ENCODE data around the gene EPHA1. TPM values are rescaled to one million over a fixed set of nuclear protein-coding genes. Genes with fewer than 3 reads are reported as not detected.

EPHA1 gene
- total RNA-seq, 8 experiments from 2014 or later: 0.65 to 6.2 (median 0.98) TPM

DNA sequence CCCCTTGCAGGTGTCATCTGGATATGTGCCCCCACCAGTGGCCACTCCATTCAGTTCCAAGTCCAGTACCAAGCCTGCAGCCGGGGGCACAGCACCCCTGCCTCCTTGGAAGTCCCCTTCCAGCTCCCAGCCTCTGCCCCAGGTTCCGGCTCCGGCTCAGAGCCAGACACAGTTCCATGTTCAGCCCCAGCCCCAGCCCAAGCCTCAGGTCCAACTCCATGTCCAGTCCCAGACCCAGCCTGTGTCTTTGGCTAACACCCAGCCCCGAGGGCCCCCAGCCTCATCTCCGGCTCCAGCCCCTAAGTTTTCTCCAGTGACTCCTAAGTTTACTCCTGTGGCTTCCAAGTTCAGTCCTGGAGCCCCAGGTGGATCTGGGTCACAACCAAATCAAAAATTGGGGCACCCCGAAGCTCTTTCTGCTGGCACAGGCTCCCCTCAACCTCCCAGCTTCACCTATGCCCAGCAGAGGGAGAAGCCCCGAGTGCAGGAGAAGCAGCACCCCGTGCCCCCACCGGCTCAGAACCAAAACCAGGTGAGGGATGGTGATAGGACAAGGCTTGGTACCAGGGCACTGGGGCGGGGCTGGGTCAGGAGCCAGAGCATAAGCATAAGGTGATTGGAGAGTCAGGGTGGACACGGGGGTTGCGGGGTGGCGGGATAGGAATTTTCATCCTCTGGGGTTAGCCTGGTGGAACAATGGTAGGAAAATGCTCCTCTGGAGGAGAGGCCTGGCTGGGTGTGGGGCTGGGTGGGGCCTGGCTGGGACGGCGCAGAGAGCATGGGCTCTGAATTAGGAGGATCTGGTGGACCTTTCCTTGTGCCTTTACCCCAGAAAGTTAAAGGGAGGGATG, 25.6 kb downstream of the EPHA1 start:
- no peak overlapping the region for H3K27ac ChIP-seq
- in situ Hi-C loops (cut with MboI; ENCODE audit: low pct_unique_long_range_greater_than_20kb in 2 of 9, low sequenced_read_pairs in 9 of 9, unreplicated experiment in 9 of 9): loop anchor here in 1 of 9 experiments (25.0 kb wide), 1 partner anchor 96 kb away; the partner anchor contains the start of genes CASP2 and TMEM139
- 83 to 100% (median 90%) methylated on average over 1 to 2 of the region's 15 CpGs; no CpG with 5 or more reads in 6 of the 10 experiments for WGBS, 10 experiments
- peaks cover 19 to 28% of the 10 kb centered on the region in 2 donors for H3K4me1 ChIP-seq (replicated peaks in 1 of 2)
- H3K4me3 ChIP-seq: peak overlapping the region in 2 of 5 donors; percentile 69 to 85
- no peak for ATAC-seq (replicated peaks in 6 of 8)

GRCh38 chr7:143382126-143382790, 26.4 kb downstream of the EPHA1 start:
- Histone ChIP-seq H3K4me3 (peak overlapping the region; percentile 69 to 89 (median 85)), H3K4me1 (replicated peaks in 1 of 2) (peaks cover 19 to 28% of the 10 kb centered on the region in 2 donors), H3K27ac (peak overlapping the region in 1 of 2 donors; percentile 96)
- no peak for ATAC-seq (replicated peaks in 6 of 8)
- in situ Hi-C loops (cut with MboI; ENCODE audit: low pct_unique_long_range_greater_than_20kb in 2 of 9, low sequenced_read_pairs in 9 of 9, unreplicated experiment in 9 of 9): loop anchor here in 1 of 9 experiments (25.0 kb wide), 1 partner anchor 95 kb away; the partner anchor contains the start of genes CASP2 and TMEM139
- WGBS, 10 experiments: 20% methylated on average over 3 of the region's 21 CpGs; no CpG with 5 or more reads in 9 of the 10 experiments

GRCh38 chr7:143381427-143382125, 27.1 kb downstream of the EPHA1 start:
- in situ Hi-C loops (cut with MboI; ENCODE audit: low pct_unique_long_range_greater_than_20kb in 2 of 9, low sequenced_read_pairs in 9 of 9, unreplicated experiment in 9 of 9): loop anchor here in 1 of 9 experiments (25.0 kb wide), 1 partner anchor 94 kb away; the partner anchor contains the start of genes CASP2 and TMEM139
- Histone ChIP-seq H3K4me1 (replicated peaks in 1 of 2) (peaks cover 19 to 21% of the 10 kb centered on the region in 2 donors), H3K27ac (peak overlapping the region; percentile 94 to 96), H3K4me3 (peak overlapping the region; percentile 69 to 89 (median 85))
- ATAC-seq (replicated peaks in 6 of 8): peak in 3 of 8 experiments; percentile 0 to 3 (median 0)
- WGBS, 10 experiments: 0 to 3% methylated on average over 1 to 8 of the region's 64 CpGs; no CpG with 5 or more reads in 8 of the 10 experiments

DNA sequence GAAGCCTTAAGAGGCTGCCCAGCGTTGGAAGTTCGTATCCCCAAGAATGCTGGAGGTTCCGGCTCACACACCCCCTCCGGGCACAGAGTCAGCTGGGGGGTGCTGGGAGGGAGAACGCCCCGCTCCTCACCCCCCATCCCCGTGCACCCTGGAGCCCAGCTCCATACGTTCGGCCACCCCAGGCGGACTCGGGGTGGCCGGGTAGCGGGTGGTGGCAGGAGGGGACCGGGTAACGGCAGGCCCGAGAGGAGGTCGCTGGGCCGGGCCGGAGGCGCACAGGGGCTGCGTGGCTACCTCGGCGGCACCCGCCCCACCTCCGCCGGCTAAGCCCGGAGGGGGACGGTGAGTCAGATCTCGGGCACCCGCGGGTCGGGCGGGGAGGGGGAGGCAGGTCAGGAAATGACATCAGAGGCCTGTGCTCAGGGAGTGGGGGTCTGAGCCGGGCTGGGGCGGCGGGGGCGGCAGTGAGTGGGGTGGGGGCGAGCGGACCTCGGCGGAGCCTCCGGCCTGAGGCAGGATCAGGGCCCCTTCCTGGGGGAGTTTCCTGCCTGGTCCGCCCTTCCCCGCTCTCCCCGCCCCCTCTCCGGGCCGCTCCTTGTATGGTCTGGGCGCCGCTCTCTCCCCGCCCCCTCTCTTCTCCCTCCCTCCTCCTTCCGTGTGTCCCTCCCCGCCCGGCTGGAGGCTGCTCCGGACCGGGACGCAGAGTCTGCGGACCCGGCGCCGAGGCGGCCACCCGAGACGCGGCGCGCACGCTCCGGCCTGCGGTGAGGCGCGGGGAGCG, 27.8 kb downstream of the EPHA1 start, which contains the start of gene ZYX:
TSS of gene ZYX (plus strand) at position 700 of the 781 bp plus-strand sequence. CDS start 227 bp downstream, outside the sequence.
- no CpG with 5 or more reads among the region's 72 CpGs for WGBS, 10 experiments
- Histone ChIP-seq H3K4me3 (peak within 1 kb of the TSS; percentile 69 to 89 (median 85)), H3K4me1 (replicated peaks in 1 of 2) (peaks cover 19 to 20% of the 10 kb centered on the region in 2 donors), H3K27ac (peak within 1 kb of the TSS; percentile 94 to 96)
- ATAC-seq (replicated peaks in 6 of 8): peak; percentile 48 to 85 (median 81)
- in situ Hi-C loops (cut with MboI; ENCODE audit: low pct_unique_long_range_greater_than_20kb in 2 of 9, low sequenced_read_pairs in 9 of 9, unreplicated experiment in 9 of 9): loop anchor here in 1 of 9 experiments (25.0 kb wide), 1 partner anchor 94 kb away; the partner anchor contains the start of genes CASP2 and TMEM139

- Histone ChIP-seq H3K4me3 (peak overlapping the region; percentile 69 to 89 (median 85)), H3K4me1 (replicated peaks in 1 of 2) (peaks cover 19 to 20% of the 10 kb centered on the region in 2 donors), H3K27ac (peak overlapping the region; percentile 94 to 96)
- WGBS, 10 experiments: 0% methylated on average over 2 to 9 of the region's 35 CpGs; no CpG with 5 or more reads in 7 of the 10 experiments
- in situ Hi-C loops (cut with MboI; ENCODE audit: low pct_unique_long_range_greater_than_20kb in 2 of 9, low sequenced_read_pairs in 9 of 9, unreplicated experiment in 9 of 9): loop anchor here in 1 of 9 experiments (25.0 kb wide), 1 partner anchor 93 kb away; the partner anchor contains the start of genes CASP2 and TMEM139
- ATAC-seq (replicated peaks in 6 of 8): peak; percentile 14 to 63 (median 54)
Observed at GRCh38 chr7:143380260-143380645, 28.4 kb downstream of the EPHA1 start.

DNA sequence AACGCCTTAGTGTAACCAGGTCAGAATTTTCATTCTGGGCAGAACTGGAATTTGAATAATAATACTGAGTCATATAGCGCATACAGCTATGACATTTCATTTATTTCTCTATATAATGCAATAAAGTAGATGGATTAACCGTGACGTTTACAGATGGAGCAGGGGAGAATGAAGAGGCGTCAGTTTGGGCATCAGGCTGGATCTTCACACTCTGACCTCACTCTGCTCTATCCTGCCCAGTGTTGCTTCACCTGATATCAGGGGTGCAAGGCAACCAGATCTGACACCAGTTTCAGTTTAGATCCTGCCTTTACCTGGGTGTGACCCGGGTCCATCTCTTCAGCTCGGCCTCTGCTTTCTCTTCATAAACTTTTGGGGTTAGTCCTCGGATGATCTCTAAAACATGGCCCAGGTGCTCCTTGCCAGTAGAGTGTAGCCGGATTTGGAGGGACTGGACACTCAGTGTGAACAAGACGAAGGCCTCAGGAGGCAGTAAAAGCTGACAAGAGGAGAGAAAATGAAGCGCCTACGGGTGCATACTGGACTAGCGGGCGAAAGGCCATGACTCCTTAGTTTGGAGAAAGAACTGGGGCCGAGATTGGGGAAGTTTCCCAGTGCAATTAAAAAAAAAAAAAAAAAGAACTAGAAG, 28.9 kb downstream of the EPHA1 start:
- peak in 4 of 8 experiments; percentile 1 to 5 (median 1) for ATAC-seq (replicated peaks in 6 of 8)
- H3K4me3 ChIP-seq: peak overlapping the region; percentile 69 to 89 (median 85)
- peaks cover 19 to 20% of the 10 kb centered on the region in 2 donors for H3K4me1 ChIP-seq (replicated peaks in 1 of 2)
- 17 to 91% (median 50%) methylated on average over 2 to 13 of the region's 15 CpGs for WGBS, 10 experiments
- peak overlapping the region; percentile 94 to 96 for H3K27ac ChIP-seq
- in situ Hi-C loops (cut with MboI; ENCODE audit: low pct_unique_long_range_greater_than_20kb in 2 of 9, low sequenced_read_pairs in 9 of 9, unreplicated experiment in 9 of 9): loop anchor here in 1 of 9 experiments (25.0 kb wide), 1 partner anchor 92 kb away; the partner anchor contains the start of genes CASP2 and TMEM139

DNA sequence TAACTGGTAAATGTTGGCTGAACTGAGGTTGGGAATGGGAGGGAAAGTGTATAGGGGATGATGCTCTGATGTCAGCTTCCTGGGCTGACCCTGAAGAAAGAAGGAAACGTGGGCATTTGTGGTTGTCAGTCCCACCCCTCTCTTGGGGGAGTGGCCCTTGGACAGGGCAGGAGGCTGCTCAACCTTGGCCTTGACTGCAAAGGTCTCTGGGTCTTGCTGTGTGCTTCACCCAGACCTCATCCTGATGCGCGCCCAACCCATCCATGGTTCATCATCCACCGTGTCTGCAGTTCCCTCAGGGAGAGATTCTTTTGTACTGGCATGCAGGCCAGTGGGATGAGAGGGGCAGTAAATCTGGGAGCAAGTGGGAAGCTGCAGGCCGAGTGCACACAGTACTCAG, 32.3 kb downstream of the EPHA1 start:
- no peak for ATAC-seq (replicated peaks in 6 of 8)
- WGBS, 10 experiments: 0 to 100% (median 52%) methylated on average over 1 to 2 of the region's 5 CpGs; no CpG with 5 or more reads in 3 of the 10 experiments
- in situ Hi-C loops (cut with MboI; ENCODE audit: low pct_unique_long_range_greater_than_20kb in 2 of 9, low sequenced_read_pairs in 9 of 9, unreplicated experiment in 9 of 9): loop anchor here in 1 of 9 experiments (25.0 kb wide), 1 partner anchor 89 kb away; the partner anchor contains the start of genes CASP2 and TMEM139
- Histone ChIP-seq H3K4me3 (no peak overlapping the region), H3K4me1 (replicated peaks in 1 of 2) (peaks cover 12 to 14% of the 10 kb centered on the region in 2 donors), H3K27ac (no peak overlapping the region)

GRCh38 chr7:143375298-143376034, 33.2 kb downstream of the EPHA1 start:
- Histone ChIP-seq H3K4me3 (no peak overlapping the region), H3K27ac (no peak overlapping the region), H3K4me1 (replicated peaks in 1 of 2) (peaks cover 12 to 14% of the 10 kb centered on the region in 2 donors)
- in situ Hi-C loops (cut with MboI; ENCODE audit: low pct_unique_long_range_greater_than_20kb in 2 of 9, low sequenced_read_pairs in 9 of 9, unreplicated experiment in 9 of 9): loop anchor here in 1 of 9 experiments (25.0 kb wide), 1 partner anchor 88 kb away; the partner anchor contains the start of genes CASP2 and TMEM139
- 86 to 93% (median 92%) methylated on average over 2 to 4 of the region's 7 CpGs; no CpG with 5 or more reads in 5 of the 10 experiments for WGBS, 10 experiments
- no peak for ATAC-seq (replicated peaks in 6 of 8)

GRCh38 chr7:143374561-143374960, 34.1 kb downstream of the EPHA1 start:
- Histone ChIP-seq H3K4me3 (no peak overlapping the region), H3K4me1 (replicated peaks in 1 of 2) (peaks cover 9 to 10% of the 10 kb centered on the region in 2 donors), H3K27ac (no peak overlapping the region)
- in situ Hi-C loops (cut with MboI; ENCODE audit: low pct_unique_long_range_greater_than_20kb in 2 of 9, low sequenced_read_pairs in 9 of 9, unreplicated experiment in 9 of 9): no loop called here
- peak in 1 of 8 experiments; percentile 80 for ATAC-seq (replicated peaks in 6 of 8)
- 0 to 100% (median 93%) methylated on average over 1 to 4 of the region's 5 CpGs; no CpG with 5 or more reads in 2 of the 10 experiments for WGBS, 10 experiments

DNA sequence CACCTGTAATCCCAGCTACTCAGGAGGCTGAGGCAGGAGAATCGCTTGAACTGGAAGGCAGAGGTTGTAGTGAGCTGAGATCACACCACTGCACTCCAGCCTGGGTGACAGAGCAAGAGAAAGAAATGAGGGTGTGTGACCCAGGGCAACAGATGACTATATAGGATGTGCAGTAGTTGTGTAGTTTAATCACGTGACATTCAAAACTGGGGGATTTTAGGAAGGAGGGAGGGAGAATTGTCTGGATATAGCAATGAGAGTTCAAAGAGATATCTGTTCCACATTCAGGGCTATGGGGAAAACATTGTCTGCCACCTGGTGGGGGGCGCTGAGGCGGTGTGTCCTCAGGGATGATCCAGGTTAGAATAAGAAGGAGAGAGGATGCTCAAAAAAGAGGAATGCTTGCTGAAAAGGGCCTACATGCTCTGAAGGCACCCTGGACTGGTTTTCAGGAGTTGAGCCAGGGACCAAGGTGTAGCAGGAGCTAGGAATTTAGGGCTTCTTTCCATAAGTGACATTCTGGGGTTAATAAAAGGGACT, 35.3 kb downstream of the EPHA1 start:
- Histone ChIP-seq H3K4me1 (replicated peaks in 1 of 2) (no peaks in the 10 kb centered on the region), H3K4me3 (no peak overlapping the region), H3K27ac (no peak overlapping the region)
- 80 to 100% (median 88%) methylated on average over 1 to 3 of the region's 4 CpGs; no CpG with 5 or more reads in 5 of the 10 experiments for WGBS, 10 experiments
- in situ Hi-C loops (cut with MboI; ENCODE audit: low pct_unique_long_range_greater_than_20kb in 2 of 9, low sequenced_read_pairs in 9 of 9, unreplicated experiment in 9 of 9): no loop called here
- ATAC-seq (replicated peaks in 6 of 8): peak in 3 of 8 experiments; percentile 21 to 39 (median 27)

Measured in motor neuron (in vitro differentiated cells).